ENCODE results near the gene CA12.

The CA12 gene

DNA sequence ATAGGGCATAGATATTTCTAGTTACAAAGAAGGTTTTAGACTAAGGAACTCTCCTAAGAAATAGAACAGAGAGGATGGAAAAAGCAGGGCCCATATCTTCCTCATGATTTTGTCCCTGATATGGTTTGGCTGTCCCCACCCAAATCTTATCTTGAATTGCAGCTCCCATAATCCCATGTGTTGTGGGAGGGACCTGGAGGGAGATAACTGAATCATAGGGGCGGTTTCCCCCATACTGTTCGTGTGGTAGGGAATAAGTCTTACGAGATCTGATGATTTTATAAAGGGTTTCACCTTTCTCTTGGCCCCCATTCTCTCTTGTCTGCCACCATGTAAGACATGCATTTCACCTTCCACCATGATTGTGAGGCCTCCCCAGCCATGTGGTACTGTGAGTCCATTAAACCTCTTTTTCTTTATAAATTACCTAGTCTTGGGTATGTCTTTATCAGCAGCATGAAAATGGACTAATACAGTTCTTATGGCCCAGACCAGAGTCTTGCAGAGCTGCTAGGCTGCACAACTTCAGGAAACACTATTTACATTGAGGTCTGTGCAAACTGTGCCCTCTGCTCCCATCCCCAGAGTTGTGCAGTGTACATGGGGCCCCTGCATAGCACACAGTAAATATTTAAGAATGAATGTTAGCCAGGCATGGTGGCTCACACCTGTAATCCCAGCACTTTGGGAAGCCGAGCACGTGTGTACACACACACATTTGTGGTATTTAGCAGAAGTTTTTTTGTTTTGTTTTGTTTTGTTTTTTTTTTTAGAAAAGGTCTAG is 20.3 kb upstream of the CA12 start:
- no peak for DNase-seq

DNA sequence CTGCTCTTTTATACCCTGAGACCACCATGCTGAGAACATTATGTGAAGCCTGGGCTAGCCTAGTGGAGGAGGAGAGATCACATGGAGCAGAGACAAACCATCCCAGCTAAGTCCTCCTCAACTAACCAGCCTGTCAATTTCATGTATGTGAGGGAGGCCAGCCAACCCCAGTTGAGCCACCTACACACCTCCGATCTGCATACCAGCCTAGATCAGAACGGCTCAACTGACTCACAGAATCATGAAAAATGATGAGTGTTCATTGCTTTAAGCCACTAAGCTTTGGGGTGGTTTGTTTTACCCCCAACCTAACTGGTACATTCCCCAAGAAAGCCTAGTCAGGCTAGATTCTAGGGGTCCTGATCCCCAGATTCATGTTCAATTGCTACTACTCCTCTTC is 19.4 kb upstream of the CA12 start:
- DNase-seq: no peak

DNA sequence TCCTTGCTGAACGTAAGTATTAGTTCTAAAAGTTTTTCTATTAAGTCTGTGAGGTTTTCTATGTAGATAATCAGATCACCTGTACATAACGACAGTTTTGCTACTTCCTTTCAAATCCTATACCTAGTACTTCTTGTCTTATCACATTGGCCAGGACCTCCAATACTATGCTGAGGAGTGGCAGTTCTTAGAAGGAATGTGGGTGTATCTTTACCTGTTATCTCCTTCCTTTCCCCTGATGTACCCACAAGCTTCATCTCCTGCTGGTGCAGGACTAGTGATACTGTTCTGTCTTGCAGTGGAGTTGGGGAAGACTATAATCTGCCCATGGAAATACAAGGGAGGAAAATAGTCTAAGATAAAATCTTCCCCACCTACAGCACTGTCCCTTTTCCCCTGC is 16.8 kb upstream of the CA12 start:
- DNase-seq: no peak

DNA sequence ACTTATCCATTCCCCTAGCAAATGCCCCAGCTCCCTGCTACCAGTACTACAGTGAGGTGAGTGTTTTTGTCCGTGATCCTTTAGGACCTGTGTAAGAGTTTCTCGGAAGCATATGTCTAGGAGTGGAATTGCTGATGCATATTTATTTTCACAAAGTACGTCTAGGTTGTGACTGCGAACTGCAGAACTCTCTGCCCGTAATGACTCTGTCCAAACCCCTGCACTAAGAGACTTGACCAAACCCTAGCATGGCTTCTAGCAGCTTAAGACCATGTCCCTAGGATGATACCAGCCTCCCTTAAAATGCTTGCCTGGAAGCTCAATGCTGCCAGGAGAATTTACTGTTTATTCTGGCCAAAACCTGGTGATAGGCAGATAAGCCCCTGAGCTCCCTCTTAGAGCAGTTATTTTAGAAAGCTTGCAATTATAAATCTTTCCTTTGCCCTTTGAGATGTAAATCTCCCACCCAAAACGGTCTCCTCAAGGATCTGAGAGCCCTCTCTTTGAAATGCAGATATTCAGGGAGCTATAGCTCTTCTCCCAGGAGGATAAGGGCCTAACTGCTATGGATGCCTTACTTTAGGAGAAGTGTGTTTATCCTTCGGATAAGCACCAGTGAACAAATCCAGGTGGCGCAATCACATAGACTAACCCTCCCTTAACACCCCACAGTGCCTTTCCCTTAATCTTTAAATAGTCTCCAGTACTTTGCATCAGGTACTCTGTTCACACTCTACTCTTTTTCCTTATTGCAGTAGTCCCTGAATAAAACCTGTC is 14.7 kb upstream of the CA12 start:
- no peak for DNase-seq

DNA sequence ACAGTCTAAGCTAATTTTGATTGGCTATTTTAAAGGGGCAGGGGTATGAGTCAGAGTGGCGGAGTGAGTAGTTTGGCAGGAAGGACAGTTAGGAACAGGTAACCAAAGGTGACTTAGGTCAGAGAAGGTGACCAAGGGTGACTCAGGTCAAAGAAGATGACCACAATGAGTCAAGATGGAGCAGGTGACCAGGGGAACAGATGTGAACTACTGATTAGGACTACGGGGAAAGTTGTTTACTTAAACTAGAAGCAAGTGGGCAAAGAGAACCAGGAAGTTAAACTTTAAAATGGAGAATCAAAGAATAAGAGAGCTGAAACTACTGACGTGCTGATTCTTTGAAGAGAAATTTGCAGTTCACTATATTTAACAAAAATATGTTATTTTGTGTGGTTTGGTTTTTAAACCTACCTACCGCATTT is 14.1 kb upstream of the CA12 start:
- DNase-seq: no peak

DNA sequence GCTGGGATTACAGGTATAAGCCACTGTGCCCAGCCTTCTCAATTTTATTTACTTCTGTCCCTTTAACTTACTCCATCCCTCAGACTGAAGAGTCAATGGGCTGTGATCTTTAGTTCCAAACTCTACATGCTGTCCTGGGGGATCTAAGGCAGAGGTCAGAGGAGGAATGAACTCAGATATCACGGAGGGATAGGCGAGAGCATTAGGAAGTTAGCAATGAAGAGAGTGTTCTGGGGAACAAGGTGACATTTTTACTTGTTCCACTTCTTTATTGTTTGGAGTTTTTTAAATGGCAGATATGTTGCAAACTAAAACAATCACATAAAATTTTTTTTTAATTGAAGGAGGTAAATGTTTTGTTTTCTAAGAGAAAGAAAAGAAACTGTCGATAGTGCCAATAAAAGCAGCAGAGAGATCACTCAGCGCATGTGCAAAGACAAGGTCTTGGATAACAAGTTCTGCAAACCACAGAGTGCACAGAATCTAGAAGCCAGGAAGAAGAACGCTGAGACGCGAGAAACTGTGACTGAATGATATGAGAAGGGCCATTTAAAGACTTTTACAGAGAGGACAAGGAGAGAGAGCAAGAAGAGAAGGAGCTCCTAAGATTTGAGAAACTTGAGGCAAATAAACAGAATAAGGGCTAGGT is 10.8 kb upstream of the CA12 start:
- no peak for DNase-seq

DNA sequence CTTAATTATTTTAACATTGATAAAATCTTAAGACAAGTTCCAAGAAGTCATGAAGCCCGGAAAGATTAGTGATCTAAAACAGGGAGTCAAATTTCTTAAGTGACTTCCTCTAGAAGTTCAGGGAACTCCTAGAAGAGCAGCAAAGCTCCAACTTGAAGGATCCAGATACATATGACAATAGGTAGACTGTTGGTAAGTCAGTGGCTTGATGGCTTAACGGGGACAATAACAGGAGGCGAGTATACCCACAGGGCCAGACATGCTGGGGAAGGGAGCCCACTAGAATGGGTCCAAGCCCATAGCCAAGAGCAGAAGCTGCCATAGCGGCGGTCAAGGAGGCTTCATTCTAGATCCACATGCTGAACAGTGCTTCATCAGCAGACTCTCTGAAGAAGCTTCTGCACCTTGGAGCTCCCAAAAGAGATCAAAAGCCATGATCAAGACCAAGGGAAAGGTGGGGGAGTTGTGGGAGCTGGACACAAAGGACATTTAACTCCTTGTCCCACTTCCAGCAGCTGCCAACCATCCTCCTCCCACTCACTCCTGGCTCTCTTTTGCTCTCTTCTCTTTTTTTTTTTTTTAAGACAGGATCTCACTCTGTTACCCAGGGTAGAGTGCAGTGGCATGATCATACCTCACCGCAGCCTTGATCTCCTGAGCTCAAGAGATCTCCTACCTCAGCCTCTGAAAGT is 10.2 kb upstream of the CA12 start:
- DNase-seq: no peak

DNA sequence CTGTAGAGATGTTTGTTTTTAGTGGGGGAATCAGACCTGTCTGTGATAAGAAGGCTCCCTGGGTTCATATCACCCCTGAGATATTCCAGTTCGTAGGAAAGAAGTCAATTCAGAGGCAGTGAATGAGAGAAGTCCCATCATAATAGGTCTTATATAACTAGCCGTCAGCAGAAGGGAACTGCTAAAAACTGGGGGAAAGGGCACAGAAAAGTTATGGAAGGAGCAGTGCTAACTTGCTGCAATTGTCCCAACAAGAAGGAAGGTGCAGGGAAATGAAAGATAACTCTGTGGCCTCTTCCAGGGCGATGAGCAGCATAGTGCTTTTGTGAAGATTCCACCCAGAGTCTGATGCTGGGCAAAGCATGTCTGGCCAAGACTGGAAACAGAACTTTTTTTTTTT is 9.0 kb upstream of the CA12 start:
- DNase-seq: no peak

DNA sequence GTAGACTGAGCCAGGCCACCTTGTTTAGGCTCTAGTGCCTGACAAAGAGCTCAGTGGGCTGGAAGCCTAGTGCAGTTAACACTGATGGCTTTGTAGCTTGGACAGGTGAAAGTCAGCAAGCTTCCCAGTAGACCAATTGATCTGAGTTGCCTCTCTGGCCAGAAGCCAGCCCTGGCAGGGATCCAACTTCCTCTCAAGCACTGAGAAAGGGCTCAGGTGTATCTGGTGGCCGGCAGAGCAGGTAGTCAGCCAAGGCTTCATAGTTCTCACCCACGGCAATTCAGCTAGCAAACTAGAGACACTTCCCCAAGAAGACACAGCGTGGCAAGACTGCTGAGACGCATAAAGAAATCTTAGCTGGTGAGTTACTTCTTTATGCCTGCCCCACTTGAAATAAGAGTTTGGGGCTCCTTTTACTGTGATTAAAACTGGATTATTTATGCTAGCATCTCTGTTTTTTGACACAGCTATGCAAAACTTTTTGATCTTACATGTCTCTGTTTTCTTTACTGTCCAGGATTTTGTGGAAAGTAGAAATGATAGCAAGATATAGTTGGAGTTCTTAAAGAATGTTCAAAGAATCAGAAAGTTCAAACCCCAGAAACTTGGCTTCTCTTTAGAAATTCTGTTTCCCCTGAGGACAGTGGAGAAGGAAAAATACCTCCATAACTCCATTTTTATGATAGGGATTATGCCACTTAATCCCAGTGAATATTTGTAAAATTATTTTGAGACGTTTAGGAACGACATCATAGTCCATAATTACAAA is 8.4 kb upstream of the CA12 start:
- no peak for DNase-seq

DNA sequence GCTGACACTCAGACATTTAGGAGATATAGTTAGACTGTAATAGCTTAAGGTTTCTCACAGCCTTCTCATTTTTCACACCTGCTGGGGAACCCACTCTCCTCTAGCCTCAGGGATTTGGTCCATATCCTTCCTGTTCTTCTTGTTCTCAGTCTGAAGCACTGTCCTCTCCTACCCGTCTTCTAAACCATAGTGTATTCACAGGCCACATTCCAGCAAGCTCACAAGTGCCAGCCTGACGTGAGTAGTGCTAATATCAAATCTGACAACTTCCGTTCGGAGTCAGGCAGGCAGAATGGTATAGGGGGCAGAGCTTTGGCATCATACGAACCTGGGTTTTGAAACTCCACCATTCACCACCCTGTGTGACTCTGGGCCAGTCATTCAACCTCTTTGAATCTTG is 6.9 kb upstream of the CA12 start:
- DNase-seq: no peak

DNA sequence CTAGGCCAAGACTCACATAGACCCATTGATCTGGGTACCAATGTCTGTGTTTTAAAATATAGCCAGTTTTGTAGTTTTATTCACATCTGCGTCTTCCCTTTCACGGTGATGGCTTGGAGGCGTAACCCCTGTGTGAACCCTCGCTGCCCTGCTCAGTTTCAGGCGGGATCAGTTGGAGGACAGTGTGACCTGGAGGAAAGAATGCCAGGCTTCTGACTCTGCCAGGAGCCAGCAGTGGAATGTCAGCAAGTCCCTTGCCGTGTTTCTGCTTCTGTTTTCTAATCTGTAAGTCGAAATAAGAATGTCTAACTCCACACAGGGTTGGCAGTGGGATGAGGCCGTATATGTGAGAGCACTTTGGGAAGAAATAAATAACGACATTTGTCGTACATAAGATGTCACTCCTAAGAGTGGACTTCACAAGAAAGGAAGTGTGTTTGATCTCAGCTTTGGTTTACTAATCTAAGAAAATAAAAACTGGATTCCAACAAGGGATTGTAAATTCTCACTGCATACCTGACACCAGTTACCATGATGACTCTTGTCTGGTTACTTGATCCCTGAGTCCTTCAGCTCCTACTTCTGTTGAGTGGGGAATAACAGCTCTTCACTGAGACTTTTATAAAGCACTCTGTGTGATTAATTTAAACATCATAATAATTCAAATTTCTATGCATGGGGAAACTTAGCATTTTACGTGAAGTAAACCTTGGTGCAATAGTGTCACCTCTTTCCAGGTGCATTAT is 6.3 kb upstream of the CA12 start:
- no peak for DNase-seq

DNA sequence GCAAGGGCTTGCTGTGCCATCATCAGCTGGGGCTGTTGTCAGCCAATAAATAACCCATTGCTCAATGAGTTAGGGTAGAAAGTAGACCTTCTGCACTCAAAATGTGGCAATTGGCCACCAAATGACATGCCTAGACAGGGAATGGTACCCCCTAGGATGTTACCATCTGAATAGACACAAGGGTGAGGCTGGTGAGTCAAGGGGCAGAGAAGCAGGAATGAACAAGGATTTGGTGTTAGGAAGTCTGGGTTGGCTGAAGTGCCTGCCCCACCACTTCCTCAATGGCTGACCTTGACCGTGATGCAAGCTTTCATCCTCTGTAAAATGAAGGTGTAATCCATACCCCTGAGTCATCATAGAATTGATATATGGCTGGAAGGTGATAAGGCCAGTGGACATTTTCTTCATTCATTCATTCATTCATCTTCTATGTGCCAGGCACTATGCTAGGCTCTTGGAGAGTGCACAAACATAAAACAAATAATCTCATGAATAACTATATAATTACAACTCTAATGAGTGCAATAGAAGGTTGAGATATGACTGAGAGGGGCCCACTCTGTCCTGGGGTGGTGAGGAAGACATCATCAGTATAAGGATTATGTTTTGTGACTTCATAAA is 4.4 kb upstream of the CA12 start:
- no peak for DNase-seq

DNA sequence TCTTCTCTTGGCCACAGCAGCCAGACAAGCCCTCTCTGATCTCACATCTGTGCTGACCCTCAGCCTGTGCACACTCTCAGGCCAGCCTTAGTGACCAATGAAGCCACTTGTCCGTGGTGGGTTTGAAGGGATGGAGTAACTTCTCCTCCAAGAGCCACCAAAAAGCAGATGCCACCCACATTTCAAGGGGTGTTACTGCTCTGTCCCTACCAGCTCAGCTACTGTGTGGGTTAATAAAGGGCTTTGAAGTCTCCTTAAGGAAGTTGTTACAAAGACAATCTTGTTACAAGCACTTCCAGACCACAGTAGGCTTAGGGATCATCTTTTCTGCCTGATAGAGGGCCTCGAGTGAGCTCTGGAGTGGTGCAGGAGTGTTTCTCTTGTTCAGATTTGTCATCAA is 3.3 kb upstream of the CA12 start:
- no peak for DNase-seq

DNA sequence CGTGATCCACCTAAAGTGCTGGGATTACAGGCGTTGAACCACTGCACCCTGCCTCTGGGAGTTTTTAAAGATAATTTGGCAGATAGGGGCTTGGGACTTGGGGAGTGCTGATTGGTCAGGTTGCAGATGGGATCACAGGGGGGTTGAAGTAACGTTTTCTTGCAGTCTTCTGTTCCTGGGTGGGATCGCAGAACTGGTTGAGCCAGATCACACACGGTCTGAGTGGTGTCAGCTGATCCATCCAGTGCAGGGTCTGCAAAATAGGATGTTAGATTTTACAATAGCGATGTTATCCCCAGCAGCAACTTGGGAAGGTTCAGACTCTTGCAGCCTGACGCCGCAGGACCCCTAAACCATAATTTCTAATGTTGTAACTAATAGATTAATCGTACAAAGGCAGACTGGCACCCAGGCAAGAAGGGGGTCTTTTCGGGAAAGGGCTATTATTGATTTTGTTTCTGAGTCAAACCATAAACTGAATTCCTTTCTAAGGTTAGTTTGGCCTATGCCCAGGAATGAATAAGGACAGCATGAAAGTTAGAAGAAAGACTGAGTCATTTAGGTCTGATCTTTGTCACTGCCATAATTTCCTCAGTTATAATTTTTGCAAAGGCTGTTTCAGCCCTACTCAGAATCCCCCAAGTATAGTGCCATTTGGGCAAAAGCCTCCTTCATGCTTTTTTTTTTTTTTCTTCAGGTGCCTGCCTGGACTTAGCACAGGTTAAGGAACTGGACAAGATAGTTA is 1.5 kb upstream of the CA12 start:
- DNase-seq: no peak

DNA sequence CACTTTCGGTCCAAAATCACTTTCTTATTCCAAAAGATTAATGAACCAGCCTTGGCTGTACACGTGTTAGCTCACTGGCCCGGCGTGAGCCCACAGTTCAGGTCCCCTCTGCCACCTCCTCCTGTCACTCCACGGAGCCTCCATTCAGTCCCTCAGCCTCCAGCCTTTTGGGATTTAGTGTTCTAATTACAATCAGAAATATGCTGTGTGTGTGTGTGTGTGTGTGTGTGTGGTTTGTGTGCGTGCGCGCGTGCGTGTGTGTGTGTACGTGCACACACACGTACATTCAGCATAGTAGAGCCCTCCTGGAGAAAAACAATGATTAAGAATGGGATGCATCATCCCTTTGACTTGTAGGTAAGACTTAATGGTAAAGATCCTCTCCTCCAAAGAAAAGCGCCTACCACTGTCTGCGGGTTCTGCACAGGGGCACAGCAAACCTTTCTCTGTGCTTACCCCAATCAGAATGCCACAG is 801 bp downstream of the CA12 start:
- no peak for DNase-seq

DNA sequence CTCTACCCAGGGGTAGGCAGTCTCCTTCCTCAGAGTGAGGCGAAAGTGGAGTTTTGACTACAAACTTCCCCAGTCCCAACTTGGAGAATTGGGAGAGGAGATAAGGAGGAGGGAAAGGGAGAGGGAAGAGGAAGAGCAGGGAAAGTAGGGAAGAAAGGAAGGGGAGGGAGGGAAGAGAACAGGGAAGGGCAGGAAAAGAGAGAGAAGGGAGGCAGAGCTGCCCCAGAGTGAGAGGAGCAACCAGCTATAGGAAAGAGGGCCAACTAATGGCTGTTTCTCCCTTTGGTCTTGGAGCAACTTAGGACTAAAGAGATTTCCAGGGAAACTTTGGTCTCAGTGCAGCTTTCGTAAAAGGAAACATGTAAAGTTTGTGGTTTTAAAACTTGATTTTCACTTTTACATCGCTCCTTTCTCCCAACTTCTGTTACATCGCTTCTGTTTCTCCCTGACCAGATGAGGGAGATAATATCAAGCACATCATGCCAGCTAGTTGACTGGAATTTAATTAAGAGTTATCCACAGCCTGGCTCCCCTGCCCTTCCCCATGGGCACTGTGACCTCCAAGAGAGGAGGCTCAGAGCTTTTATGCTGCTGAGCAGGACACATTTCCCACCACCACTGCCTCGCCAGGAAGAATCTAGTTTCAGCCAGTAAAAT is 1.4 kb downstream of the CA12 start:
- DNase-seq: no peak

DNA sequence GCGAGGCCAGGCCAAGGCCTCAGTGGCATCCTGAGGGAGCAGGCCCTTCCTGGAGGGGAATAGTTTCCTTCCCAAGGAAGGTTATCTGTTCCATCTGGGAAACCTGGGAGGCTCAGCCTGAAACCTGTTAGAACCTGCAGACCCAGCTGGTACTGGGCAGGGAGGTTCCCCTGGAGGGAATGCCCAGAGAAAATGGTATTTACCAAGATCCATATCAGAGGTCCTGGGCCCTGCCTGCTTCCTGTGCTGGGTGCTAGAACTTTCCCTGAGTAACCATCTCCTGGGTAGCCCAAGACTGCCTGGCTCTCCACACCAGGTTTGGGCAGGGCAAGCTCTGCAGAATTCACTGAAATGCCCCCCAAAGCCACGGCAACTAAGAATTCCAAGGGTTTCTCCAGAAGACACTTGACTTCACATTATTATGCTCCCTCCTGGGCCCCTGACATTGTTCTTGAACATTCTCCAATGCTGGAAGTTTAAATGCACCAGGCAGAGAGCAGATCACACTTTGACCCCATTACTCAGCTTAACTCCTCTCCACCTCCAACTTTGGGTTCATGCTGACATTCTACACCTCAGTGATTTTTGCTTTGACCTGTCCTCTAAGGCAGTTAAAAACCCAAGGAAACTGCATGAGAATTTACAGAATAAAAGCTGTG is 2.0 kb downstream of the CA12 start:
- no peak for DNase-seq

DNA sequence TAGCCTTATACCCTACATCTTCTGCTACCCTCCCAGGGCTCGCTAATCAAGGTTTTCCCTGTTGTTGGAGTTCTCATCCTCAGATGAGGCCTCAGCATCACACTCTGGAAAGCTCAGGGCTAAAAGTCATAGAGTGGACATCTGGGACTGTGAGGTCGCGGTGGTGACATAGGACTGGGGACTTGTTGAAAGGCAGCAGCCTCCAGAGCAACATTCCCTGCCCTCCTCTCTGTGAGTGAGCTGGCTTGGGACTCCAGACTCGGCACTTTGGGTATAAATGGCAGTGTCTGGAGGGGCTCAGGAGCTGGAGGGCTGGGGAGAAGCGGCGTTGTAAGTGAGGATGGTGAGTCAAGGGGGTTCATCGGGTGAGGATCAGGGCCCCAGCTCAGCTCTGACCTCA is 2.7 kb downstream of the CA12 start:
- DNase-seq: no peak
